Uterus (tissue), 4 donors: Measurements from ENCODE around the gene SDK2. TPM values are rescaled to one million over a fixed set of nuclear protein-coding genes. Genes with fewer than 3 reads are reported as not detected.

Experiments
- DNase-seq, 2 donors: peaks; one replicate each; pipeline ENCODE4 v3.0.0-alpha.2; 2019 to 2020
- H3K27ac ChIP-seq, 2 donors: fragments of 200-600 bp; sonication (generic); 1 replicate in 1 of 2; 2 replicates in 1 of 2; pipeline ENCODE4 v1.5.1; 2016 to 2018
- H3K27me3 ChIP-seq, 2 donors: fragments of 200-600 bp; sonication (generic); one replicate each; pipeline ENCODE4 v1.5.1; 2018 to 2019; ENCODE audit warnings: control low read depth in 1 of 2
- H3K36me3 ChIP-seq, 2 donors: fragments of 200-600 bp; sonication (generic); one replicate each; pipeline ENCODE4 v1.5.1; 2019; ENCODE audit warnings: control low read depth in 1 of 2
- H3K4me1 ChIP-seq, 2 donors: fragments of 200-600 bp; sonication (generic); one replicate each; pipeline ENCODE4 v1.5.1; 2018 to 2019; ENCODE audit warnings: control low read depth in 1 of 2
- H3K4me3 ChIP-seq, 2 donors: fragments of 200-600 bp; sonication (generic); 1 replicate in 1 of 2; 2 replicates in 1 of 2; pipeline ENCODE4 v1.5.1; 2018 to 2019; ENCODE audit warnings: mild to moderate bottlenecking in 1 of 2
- H3K9me3 ChIP-seq, 2 donors: fragments of 200-600 bp; sonication (generic); one replicate each; pipeline ENCODE4 v1.5.1; 2019; ENCODE audit warnings: control low read depth in 1 of 2
- CTCF ChIP-seq, 4 experiments: fragments of 200-600 bp in 2 of 4; fragments of 450-650 bp in 2 of 4; sonication (generic) in 2 of 4; IDR thresholded peaks; one replicate each; pipeline ENCODE4 v1.5.1; 2016 to 2019; ENCODE audit warnings: antibody characterized with exemption in 4 of 4, mild to moderate bottlenecking in 2 of 4, moderate library complexity in 1 of 4
- POLR2A ChIP-seq, 2 donors: fragments of 450-650 bp; IDR thresholded peaks; one replicate each; pipeline ENCODE4 v1.6.1; 2016; ENCODE audit warnings: antibody characterized with exemption in 2 of 2, mild to moderate bottlenecking in 1 of 2, moderate library complexity in 1 of 2
- intact Hi-C: fragments of 100-400 bp; cut with DNase I; formaldehyde crosslinking; loops from one replicate; pipeline ENCODE4 v1.15.1; 2023; ENCODE audit warnings: low total_unique reads
- total RNA-seq, 4 donors: library from RNA; depleted of rRNA in 3 of 4; stranded (reverse); fragments of >200 nt in 3 of 4; gene quantifications; one replicate each; pipeline versions ENCODE4 v1.1.0 to v1.2.4, GENCODE V29; 2014 to 2023
- donor health status: DM: yes; HTN: yes; CAD: no.

Gene SDK2
- total RNA-seq, 4 donors from 2014 or later, result 1.1 to 5.0 TPM; not detected in 2

DNA sequence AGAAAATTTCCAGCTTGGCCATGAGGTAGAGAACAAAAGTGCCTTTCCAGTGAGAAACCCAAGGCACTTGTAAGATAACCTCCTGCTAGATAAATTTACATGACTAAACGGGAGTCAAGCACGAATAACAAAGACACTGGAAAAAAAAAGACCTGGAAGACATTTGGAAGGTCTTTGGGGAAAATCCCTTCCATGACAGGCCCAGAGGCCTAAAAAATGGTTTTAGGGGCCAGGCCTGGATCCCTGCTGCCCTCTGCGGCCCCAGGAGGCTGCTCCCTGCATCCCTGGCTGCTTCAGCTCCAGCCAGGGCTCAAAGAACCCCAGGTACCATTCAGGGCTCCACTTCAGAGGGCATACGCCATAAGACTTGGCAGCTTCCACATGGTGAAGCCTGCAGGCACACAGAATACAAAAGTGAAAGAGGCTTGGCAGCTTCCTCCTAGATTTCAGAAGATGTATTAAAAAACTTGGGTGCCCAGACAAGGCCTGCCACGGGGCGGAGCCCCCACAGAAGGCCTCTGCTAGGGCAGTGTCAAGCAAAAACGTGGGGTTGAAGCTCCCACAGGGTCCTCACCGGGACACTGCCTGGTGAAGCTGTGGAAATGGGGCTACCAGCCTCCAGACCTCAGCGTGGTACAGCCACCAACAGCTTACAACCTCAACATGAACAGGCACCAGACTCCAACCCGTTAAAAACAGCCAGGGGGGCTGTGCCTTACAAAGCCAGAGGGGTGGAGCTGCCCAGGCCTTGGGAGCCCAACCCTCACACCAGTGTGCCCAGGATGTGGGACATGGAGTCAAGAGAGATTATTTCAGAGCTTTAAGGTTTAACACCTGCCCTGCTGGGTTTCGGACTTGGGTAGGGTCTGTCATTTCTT is 77.1 kb downstream of the SDK2 start:
- intact Hi-C loops, result no loop called here

GRCh38 chr17:73564843-73565242 is 79.4 kb downstream of the SDK2 start:
- no peak for DNase-seq
- H3K9me3 ChIP-seq, result no peaks in the 10 kb centered on the region
- TF ChIP-seq CTCF (IDR thresholded peaks at IDR 0.05), result no peak
- TF ChIP-seq POLR2A (IDR thresholded peaks at IDR 0.05), result no peak
- no peaks in the 10 kb centered on the region for H3K27me3 ChIP-seq
- intact Hi-C loops, result no loop called here
- no peaks in the 10 kb centered on the region for H3K36me3 ChIP-seq
- no peak overlapping the region for H3K4me3 ChIP-seq
- no peak overlapping the region for H3K27ac ChIP-seq
- no peaks in the 10 kb centered on the region for H3K4me1 ChIP-seq

More for the DNA sequence above, 77.1 kb downstream of the SDK2 start:
- no peak overlapping the region for H3K4me3 ChIP-seq
- no peaks in the 10 kb centered on the region for H3K27me3 ChIP-seq
- no peaks in the 10 kb centered on the region for H3K9me3 ChIP-seq
- DNase-seq, result no peak
- H3K4me1 ChIP-seq, result no peaks in the 10 kb centered on the region
- TF ChIP-seq CTCF (IDR thresholded peaks at IDR 0.05), result no peak
- no peak for TF ChIP-seq POLR2A (IDR thresholded peaks at IDR 0.05)
- no peak overlapping the region for H3K27ac ChIP-seq
- no peaks in the 10 kb centered on the region for H3K36me3 ChIP-seq

GRCh38 chr17:73562896-73563295 is 81.3 kb downstream of the SDK2 start:
- DNase-seq, result no peak
- no peaks in the 10 kb centered on the region for H3K4me1 ChIP-seq
- H3K4me3 ChIP-seq, result no peak overlapping the region
- TF ChIP-seq CTCF (IDR thresholded peaks at IDR 0.05) (no peak), POLR2A (IDR thresholded peaks at IDR 0.05) (no peak)
- intact Hi-C loops, result no loop called here
- H3K27ac ChIP-seq, result no peak overlapping the region
- no peaks in the 10 kb centered on the region for H3K36me3 ChIP-seq
- no peaks in the 10 kb centered on the region for H3K9me3 ChIP-seq
- H3K27me3 ChIP-seq, result no peaks in the 10 kb centered on the region

DNA sequence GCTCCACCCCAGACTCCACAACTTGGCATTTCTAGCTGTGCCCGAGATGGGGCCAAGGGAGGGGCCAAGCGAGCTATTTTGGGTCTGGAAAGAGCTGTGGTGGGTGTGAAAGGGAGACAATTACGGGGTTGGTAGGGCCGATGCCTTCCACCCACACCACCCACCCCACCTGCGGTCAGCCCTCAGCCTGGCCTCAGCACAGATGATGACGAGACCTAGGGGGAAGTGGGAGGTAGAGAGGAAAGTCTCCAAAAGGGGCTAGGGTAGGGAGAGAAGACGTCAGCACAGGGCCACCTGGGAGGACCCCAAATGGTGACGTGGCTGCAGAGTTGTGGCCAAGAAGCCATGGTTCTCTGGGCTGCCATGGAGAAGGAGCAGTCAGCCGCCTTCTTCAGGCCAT is 83.1 kb downstream of the SDK2 start:
- intact Hi-C loops, result no loop called here

More for the DNA sequence above, 83.1 kb downstream of the SDK2 start:
- DNase-seq, result no peak
- H3K36me3 ChIP-seq, result no peaks in the 10 kb centered on the region
- H3K4me3 ChIP-seq, result no peak overlapping the region
- H3K4me1 ChIP-seq, result no peaks in the 10 kb centered on the region
- no peak overlapping the region for H3K27ac ChIP-seq
- TF ChIP-seq CTCF (IDR thresholded peaks at IDR 0.05), result no peak
- no peak for TF ChIP-seq POLR2A (IDR thresholded peaks at IDR 0.05)
- H3K27me3 ChIP-seq, result no peaks in the 10 kb centered on the region
- H3K9me3 ChIP-seq, result no peaks in the 10 kb centered on the region
